Measurements from ENCODE around the gene TAOK2. TPM values are rescaled to one million over a fixed set of nuclear protein-coding genes. Genes with fewer than 3 reads are reported as not detected.
"Not testable (repeated sequence)": the region's sequence is repeated elsewhere in the genome, so short reads cannot be mapped to it uniquely, and the experiment has no call there.

Gene TAOK2
- total RNA-seq (2014; rRNA removed; shearing (Covaris generic)): 43.2 and 45.4 TPM in 2 replicates

DNA sequence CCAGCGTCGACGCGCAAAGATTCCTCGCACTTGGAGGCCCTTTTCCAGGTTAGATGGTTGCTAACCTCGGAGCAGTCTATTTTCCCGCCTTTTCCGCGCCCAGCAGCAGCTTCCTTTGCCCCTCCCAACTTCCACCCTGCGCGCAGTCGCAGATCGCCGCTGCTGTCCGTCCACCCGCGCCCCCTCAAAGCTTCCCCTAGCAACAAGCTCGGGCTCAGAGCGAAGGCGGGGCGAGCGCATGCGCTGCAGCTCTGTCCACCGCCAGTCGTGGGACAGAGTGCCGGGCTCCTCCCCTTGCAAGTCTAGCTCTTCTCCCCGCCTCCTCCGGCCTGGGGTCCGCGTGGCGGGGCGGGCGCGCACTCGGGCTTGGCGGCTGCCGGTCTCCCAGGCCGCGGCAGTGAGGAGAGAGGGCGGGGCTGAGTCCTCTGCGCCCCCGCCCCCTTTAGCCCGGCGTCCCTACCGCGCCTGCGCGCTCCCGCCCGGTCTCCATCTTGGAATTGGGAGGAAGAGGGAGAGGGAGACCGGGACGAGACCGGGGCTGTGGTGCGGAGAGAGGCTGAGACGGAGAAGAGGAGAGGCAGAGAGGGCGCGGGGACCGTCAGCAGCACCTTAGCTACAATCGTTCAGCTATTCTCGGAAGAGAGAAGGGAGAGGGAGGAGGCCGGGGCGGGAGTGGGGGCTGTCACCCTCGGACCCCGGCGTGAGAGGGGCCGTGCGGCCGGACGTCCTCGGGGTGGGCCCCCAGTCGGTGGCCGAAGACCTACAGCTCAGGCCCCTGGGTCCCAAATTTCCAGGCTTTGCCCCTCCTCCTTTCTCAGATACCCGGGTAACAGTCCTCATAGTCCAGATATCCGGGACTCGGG, at the start of gene TAOK2:
Gene TAOK2 (plus strand): TSS at position 485 of the 863 bp plus-strand sequence. CDS start 3,905 bp downstream, outside the sequence.
- peak; percentile 98 for DNase-seq (ENCODE audit: low spot score)

DNA sequence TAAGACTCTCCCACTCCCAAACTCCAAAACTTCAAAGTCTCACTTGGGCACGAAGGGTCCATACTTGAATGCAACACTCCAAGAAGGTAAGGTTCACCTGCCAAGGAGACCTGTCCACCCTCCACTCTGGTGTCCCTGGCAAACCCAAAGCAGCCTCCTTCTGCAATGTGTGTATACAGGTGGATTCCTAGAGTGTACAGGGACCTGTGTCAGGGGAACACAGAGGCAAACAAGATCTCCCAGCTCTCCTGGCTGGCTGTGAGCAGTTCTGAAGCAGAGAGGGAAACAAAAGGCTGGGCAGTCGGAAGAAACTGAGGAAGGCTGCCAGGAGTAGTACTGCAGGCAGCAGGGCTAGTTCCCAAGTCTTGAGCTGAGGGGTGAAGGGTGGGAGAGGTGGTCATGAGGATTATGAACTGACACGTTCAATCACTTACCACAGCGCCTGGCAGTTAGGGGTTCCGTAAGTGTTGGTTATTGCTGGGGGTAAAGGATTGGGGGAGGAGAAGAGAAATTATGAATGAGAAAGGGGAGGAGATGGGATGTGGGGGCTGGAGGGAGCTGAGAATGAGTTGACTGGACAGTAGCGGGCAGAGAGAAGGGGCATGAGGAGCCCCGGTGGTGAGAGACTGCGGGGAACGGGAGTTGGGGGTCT, 48.4 kb upstream of the TAOK2 start:
- no peak for DNase-seq (ENCODE audit: low spot score)

DNA sequence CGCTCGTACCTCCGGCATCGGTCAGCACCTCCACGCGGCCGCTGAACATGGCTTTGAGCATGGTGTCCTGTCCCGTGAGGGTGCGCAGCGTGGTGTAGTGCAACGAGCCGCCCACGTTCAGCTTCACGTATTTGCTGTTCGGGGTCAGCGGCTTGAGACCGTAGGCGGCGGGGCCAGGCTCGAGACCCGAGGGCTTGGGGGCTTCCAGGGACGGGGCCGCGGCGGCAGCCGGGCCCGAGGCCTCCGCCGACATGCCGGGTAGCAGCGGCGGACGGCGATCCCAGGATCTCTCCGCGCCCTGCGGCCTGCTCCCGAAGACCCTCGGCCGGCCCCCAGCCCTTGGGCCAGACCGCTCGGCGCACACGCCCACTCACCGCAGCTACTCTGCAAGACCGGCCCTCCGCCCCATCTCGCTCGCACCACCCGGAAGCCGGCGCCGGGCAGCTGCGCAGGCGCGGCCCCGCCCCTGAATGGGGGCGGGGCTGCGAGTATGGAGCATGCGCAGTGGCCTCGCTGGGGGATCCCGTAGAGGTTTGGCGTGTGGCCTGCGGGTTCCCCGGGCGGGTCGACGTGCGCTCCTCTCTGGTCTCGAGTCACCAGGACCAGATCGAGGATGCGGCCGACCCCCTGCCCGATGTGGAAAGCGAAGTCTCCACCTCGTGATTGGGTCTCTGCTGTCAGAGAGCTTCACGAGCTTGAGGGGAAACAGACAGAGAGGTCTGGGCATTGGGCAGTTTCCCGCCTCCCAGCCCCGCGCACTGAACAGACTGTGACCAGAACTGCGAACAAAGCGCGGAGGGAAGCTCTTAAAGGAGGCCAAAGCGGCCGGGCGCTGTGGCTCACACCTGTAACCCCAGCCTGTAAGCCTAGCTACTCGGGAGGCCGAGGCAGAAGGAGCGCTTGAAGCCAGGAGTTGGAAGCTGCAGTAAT, 47.6 kb upstream of the TAOK2 start, which contains the start of gene KCTD13:
Gene KCTD13 (minus strand): TSS at position 446 of the 930 bp plus-strand sequence. CDS start 193 bp downstream, at position 253.
- peak; percentile 70 for DNase-seq (ENCODE audit: low spot score)

DNA sequence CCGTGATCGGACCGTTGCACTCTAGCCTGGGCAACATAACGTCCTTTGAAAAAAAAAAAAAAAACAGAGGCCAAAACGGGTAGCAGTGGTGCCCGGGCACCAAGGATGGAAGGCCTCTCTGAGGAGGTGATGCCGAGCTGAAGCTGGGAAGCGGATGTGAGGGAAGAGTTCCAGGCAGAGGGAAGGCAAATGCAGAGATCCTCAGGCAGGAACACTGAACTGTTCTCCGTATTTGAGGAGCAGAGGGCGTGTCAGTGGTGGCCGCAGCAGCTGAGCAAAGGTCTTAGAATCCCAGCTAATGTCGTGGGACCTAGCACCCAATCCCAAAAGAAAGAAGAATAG, 47.0 kb upstream of the TAOK2 start:
- peak; percentile 48 for DNase-seq (ENCODE audit: low spot score)

DNA sequence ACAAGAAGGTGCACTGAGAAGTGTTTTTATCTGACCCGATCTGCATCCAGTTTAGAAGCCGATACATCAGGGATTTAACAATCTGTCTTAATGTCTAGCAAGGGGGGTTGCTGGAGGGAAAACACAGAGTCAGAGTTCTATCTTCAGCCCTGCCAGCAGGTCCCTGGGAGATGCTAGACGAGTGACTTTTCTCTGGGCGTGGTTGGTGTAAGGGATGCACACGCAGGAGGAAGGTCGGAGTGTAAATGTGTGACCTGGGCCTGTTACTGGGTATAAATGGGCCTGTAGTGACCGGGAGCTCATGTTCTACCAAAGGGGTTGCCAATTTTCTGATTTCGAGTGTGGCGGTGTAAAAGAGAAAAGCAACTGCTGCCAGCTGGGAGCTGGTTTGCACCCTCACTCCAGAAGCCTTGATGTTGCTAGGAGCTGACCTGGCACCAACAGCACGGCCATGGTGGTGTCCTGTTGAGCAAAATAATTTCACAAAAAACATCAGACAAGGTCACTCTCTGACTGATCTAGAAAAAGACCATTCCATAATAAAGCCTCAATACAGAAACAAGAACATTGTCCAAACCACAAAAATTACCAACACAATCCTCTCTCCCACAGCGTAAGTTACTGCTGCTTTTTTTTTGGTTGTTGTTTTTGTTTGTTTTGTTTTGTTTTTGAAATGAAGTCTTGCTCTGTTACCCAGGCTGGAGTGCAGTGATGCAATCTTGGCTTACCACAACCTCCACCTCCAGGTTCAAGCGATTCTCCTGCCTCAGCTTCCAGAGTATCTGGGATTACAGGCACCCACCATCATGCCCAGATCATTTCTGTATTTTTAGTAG, 46.4 kb upstream of the TAOK2 start:
- DNase-seq (ENCODE audit: low spot score): no peak

DNA sequence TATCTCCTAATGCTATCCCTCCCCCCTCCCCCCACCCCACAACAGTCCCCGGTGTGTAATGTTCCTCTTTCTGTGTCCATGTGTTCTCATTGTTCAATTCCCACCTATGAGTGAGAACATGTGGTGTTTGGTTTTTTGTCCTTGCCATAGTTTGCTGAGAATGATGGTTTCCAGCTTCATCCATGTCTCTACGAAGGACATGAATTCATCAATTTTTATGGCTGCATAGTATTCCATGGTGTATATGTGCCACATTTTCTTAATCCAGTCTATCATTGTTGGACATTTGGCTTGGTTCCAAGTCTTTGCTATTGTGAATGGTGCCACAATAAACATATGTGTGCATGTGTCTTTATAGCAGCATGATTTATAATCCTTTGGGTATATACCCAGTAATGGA, 41.9 kb upstream of the TAOK2 start:
- DNase-seq (ENCODE audit: low spot score): not testable (repeated sequence)

DNA sequence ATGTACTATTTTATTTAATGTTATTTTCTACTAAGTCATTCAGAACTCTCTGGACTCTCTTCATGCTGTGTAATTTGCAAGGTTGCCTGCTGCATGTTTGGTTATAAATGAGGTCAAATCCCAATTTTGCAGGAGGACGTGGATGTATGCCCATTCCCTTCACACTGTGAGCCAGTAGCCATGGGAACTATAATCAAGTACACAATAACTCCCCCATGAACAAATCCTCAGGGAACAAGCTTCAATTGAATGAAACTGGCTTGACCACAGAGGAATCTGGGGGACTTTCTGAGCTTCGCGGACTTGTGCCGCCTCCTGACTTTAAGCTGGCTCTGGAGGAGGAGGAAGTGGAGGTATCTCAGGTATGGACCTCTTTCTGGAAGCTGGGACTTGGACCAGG, 33.0 kb upstream of the TAOK2 start:
- DNase-seq (ENCODE audit: low spot score): no peak

DNA sequence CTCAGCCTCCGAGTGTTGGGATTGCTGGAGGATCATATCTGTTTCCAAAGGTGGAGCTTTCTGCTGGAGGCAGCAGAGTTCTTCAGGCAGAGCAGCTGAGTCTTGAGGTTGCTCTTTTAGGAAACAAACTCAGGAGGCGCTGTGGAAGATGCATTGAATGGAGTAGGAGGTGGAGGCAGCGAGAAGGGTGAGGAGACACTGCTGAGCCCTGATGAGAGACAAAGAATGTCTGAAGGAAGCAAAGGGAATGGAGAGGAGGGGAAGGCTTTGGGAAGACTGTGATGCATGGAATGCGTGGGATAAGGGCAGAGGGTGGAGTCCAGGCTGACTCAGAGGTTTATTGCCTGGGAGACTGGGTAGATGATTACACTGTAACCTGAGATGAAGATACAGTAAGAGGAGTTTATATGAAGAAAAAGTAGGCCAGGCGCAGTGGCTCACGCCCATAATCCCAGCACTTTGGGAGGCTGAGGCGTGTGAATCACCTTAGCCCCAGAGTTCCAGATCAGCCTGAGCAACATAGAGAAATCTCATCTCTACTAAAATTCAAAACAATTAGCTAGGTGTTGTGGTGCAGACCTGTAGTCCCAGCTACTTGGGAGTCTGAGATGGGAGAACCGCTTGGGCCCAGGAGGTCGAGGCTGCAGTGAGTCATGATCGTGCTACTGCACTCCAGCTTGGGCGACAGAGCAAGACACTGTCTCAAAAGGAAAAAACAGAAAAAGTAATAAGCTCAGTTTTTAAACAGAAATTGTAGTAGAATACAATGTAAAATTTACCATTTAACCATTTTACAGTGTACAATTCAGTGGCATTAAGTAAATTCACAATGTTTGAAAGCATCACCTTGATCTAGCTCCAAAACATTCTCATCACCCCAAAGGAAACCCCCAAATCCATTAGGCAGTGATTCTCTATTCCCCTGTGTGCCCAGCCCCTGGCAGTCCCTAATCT, 29.5 kb upstream of the TAOK2 start:
- peak; percentile 100 for DNase-seq (ENCODE audit: low spot score)

DNA sequence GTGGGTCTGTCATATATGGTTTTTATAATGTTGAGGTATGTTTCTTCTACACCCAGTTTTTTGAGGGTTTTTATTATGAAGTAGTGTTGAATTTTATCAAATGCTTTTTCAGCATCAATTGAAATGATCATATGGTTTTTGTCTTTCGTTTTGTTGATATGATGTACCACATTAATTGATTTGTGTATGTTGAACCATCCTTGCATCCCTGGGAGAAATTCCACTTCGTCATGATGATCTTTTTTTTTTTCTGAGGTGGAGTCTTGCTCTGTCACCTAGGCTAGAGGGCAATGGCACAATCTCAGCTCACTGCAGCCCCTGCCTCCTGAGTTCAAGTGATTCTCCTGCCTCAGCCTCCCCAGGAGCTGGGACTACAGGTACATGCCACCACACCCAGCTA, 25.8 kb upstream of the TAOK2 start:
- no peak for DNase-seq (ENCODE audit: low spot score)

DNA sequence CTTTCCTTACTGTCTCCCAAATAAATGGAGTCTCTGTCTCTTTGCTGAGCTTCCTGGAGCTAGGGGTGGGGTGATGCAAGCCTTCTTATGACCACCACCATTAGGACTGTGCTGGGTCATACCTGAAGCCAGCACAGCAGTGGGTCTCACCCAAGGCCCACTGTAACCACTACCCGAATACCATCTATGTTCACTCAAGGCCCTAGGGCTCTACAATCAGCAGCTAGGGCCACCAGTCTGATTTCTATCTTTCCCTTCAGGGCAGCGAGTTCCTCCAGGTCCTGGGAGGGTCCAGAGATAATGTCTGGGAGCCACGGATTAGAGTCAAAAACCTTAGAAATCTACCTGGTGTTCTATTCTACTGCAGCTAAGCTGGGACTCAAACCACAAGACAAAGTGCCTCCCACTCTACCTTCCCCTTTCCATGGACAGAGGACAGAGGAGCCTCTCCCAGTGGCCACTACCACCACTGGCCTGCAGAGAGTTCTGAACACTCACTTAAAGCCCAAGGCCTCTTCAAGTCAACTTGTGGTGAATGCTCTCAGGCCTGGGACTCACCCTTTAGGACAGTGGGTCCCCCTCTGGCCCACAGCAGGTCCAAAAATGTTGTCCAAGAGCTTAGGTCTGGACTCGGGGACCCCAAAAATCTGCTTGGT, 22.7 kb upstream of the TAOK2 start:
- no peak for DNase-seq (ENCODE audit: low spot score)

DNA sequence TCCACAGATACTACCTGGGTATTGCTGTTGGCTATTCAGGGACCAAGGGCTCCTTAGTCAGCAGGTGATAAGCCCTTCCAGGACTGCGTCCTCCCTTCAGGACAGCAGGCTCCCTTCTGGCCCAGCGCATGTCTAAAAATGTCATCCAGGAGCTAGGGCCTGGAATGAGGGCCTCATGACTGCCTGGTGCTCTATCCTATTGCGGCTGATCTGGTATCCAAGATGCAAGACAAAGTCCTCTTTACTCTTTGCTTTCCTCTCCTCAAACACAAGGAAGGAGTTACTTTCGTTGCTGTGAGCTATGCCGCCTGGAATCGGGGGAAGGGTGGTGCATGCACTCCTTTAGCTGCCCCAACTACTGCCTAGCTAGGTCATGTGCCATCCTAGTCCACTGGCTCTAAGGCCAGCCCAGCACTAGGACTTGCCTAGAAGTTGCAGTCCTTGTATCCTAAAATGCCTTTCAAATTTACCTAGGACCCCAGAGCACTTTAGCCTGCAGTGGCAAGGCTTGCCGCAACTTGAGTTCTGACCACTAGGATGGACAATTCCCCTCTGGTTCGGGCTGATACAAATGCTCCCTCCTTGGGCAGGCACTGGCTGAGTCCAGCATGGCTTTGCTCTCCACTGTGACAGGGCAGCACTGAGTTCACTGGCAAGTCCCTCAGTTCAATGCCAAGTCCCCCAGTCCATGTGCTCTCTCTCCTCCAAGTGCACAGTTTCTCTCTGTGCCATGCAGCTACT, 21.9 kb upstream of the TAOK2 start:
- DNase-seq (ENCODE audit: low spot score): no peak

DNA sequence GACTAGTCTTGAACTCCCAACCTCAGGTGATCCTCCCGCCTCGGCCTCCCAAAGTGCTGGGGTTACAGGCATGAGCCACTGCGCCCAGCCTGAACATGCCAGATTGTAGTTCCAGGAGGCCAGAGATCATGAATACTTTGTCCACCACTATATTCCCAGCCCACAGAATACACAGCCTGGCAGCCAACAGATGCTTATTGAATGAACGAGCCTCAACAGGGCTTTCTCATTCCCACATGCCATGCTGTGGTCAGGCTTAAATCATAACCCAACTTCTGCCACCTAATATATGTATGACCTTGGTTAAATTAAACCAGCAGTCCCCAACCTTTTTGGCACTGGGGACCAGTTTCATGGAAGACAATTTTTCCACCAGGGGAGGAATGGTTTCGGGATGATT, 14.9 kb upstream of the TAOK2 start:
- DNase-seq (ENCODE audit: low spot score): no peak

DNA sequence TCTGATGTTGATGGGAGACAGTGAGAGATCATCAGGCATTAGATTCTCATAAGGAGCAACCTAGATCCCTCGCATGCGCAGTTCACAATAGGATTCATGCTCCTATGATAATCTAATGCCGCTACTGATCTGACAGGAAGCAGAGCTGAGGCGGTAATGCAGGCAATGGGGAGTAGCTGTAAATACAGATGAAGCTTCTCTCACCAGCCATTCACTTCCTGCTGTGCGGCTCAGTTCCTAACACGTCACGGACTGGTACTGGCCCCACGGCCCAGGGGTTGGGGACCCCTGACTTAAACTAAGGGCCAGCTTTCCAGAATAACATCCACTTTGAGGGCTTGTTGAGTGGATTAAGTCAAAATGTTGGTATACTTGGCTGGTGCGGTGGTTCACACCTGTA, 14.4 kb upstream of the TAOK2 start:
- DNase-seq (ENCODE audit: low spot score): no peak

DNA sequence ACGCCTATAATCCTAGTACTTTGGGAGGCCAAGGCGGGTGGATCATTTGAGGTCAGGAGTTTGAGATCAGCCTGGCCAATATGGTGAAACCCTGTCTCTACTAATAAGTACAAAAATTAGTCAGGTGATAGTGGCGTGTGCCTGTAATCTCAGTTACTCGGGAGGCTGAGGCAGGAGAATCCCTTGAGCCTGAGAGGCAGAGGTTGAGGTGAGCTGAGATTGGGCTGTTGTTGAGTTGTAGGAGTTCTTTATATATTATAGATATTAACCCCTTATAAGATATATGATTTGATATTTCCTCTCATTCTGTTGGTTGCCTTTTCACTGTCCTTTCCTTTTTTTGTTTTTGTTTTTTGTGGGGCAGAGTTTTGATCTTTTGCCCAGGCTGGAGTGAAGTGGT, 13.8 kb upstream of the TAOK2 start:
- not testable (repeated sequence) for DNase-seq (ENCODE audit: low spot score)

DNA sequence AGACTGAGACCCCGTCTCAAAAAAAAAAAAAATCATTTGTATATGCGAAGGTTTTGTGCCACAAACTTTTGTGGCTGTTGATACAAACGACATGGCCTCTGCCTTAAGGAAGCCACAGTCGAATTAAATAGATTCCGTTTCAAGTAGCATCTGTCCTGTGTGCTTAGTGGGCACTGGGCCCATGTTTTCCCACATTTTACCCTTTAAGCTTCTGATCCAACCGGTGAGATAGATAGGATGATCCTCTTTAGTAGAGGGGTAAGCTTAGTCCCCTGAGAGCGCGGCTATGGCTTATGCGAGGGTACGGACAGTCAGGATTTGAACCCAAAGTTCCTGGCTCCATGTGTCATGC, 12.6 kb upstream of the TAOK2 start:
- no peak for DNase-seq (ENCODE audit: low spot score)

DNA sequence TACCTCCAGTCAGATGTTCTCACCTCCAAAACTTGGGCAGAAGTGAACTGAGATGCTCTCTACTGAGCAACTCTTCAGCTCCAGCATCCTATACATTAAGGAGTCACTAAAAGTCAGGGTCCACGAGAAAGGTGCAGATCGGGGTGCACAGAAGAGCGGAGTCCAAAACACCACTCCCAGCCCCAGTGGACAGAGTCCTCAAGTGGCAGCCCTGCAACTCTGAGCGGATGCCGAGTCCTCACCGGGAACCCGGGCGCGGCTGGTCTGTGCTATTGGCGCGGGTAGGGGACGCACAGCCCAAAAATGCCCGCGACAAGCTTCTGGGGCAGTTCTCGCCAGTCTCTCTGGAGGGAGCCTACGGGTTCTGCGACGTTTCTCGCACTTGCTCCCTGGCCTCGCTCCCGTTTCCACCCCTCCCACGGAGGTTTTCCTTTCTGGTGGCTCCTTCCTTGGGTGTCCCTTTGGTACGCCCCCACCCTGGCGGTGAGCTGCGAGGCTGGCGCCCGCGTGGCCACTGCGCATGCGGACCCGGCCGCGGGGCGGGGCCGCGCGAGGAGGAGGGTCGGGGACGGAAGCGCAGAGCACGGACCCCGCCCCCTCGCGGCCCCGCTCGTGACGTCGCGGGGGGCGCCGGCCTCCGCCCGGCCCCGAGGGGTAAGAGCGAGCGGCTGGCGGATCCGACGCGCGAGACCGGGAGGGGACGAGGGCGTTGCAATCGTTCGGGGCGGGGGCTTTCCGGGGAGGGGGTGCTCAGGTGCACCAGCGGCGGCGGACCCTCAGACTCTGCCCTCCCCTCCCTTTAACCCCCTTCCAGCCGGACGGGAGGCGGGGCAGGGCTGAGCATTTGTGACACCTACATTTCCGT, 12.0 kb upstream of the TAOK2 start, which contains the start of gene TMEM219:
Gene TMEM219 (plus strand): TSS at position 601 of the 865 bp plus-strand sequence. CDS start 1,065 bp downstream, outside the sequence.
- DNase-seq (ENCODE audit: low spot score): peak; percentile 74

DNA sequence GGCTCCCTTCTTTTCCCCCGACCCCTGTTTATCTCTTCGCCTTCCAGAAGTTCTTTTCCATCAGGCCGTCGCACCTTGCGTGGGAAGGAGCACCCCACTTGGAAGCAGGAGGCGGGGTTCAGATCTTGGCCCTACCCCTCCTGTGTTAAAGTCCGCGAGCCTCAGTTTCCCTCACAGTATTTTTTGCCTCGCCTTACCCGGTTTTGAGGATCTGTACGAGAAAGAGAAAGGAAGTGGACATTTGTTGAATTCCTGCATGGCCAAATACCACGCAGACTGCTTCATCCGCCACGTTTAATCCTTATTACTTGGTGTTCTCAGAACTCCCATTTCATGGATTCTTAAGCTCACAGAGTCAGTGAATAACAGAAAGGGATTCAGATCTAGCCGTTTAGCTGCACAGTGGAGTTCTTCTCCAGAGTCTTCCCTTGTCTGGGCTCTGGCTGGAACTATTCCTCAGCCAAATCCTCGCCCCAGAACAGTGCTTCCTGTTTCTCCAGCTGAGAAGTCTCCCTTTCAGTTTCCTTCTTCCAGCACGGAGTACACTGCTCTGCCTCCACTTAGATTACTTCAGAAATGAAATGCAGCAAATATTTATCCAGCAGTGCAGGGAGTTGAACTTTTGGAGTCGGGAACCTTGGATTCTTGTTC, 11.2 kb upstream of the TAOK2 start:
- peak; percentile 27 for DNase-seq (ENCODE audit: low spot score)
